ENCODE measurements around the gene MYCN.
"Not testable (repeated sequence)": the region's sequence is repeated elsewhere in the genome, so short reads cannot be mapped to it uniquely, and the experiment has no call there.

The MYCN gene

GRCh38 chr2:15939854-15940660 is at the start of gene MYCN:
TSS of gene MYCN (plus strand) at chr2:15940550. CDS start at chr2:15942065, 1,515 bp downstream.
- DNase-seq (ENCODE audit: low read depth, low spot score): peak; percentile 30

GRCh38 chr2:15890936-15891905 is 49.1 kb upstream of the MYCN start:
- DNase-seq (ENCODE audit: low read depth, low spot score): no peak

- DNase-seq (ENCODE audit: low read depth, low spot score): no peak
Observed at GRCh38 chr2:15892151-15892880, 48.0 kb upstream of the MYCN start.

- no peak for DNase-seq (ENCODE audit: low read depth, low spot score)
Observed at GRCh38 chr2:15893085-15893484, 47.3 kb upstream of the MYCN start.

GRCh38 chr2:15893689-15894480 is 46.5 kb upstream of the MYCN start:
- DNase-seq (ENCODE audit: low read depth, low spot score): no peak

GRCh38 chr2:15894481-15895144 is 45.7 kb upstream of the MYCN start:
- no peak for DNase-seq (ENCODE audit: low read depth, low spot score)

GRCh38 chr2:15895615-15896469 is 44.5 kb upstream of the MYCN start:
- no peak for DNase-seq (ENCODE audit: low read depth, low spot score)

- DNase-seq (ENCODE audit: low read depth, low spot score): no peak
Observed at GRCh38 chr2:15896859-15897258, 43.5 kb upstream of the MYCN start.

GRCh38 chr2:15897431-15898098 is 42.8 kb upstream of the MYCN start:
- no peak for DNase-seq (ENCODE audit: low read depth, low spot score)

- no peak for DNase-seq (ENCODE audit: low read depth, low spot score)
Observed at GRCh38 chr2:15899327-15899612, 41.1 kb upstream of the MYCN start.

GRCh38 chr2:15899751-15900493 is 40.4 kb upstream of the MYCN start:
- no peak for DNase-seq (ENCODE audit: low read depth, low spot score)

GRCh38 chr2:15901095-15901807 is 39.1 kb upstream of the MYCN start:
- DNase-seq (ENCODE audit: low read depth, low spot score): no peak

GRCh38 chr2:15901808-15902130 is 38.6 kb upstream of the MYCN start:
- DNase-seq (ENCODE audit: low read depth, low spot score): no peak

GRCh38 chr2:15903910-15904309 is 36.4 kb upstream of the MYCN start:
- DNase-seq (ENCODE audit: low read depth, low spot score): not testable (repeated sequence)

GRCh38 chr2:15905267-15905645 is 35.1 kb upstream of the MYCN start:
- DNase-seq (ENCODE audit: low read depth, low spot score): no peak

GRCh38 chr2:15905986-15906491 is 34.3 kb upstream of the MYCN start:
- DNase-seq (ENCODE audit: low read depth, low spot score): no peak

GRCh38 chr2:15906778-15907177 is 33.6 kb upstream of the MYCN start:
- no peak for DNase-seq (ENCODE audit: low read depth, low spot score)

All from activated naive CD8-positive, alpha-beta T cell treated with anti-CD3 and anti-CD28 coated beads, Interleukin-2, amount 50 U/mL, for 16 hours (primary cell).